ACC112 (cell line): ENCODE data around the gene ADAMTS19.

Experiments
- H2AFZ ChIP-seq: fragments of 200-600 bp; sonication (generic); one replicate; pipeline ENCODE4 v1.6.0; 2017; ENCODE audit warnings: antibody characterized with exemption, low read length; ENCODE audit not compliant: unreplicated experiment
- H3K27ac ChIP-seq: fragments of 200-600 bp; sonication (generic); 2 replicates; pipeline ENCODE4 v1.5.1; 2014; ENCODE audit warnings: low read depth, mild to moderate bottlenecking, antibody characterized with exemption, low read length, moderate library complexity
- H3K27me3 ChIP-seq: fragments of 200-600 bp; sonication (generic); 2 replicates; pipeline ENCODE4 v1.6.1; 2014; ENCODE audit warnings: mild to moderate bottlenecking, antibody characterized with exemption, low read length, moderate library complexity, mixed read lengths; ENCODE audit not compliant: insufficient read depth
- H3K36me3 ChIP-seq: fragments of 200-600 bp; sonication (generic); 2 replicates; pipeline ENCODE4 v1.6.1; 2016; ENCODE audit warnings: mild to moderate bottlenecking, antibody characterized with exemption, low read length, moderate library complexity, mixed read lengths; ENCODE audit not compliant: insufficient read depth
- H3K4me1 ChIP-seq: fragments of 200-600 bp; sonication (generic); one replicate; pipeline ENCODE4 v1.6.1; 2016; ENCODE audit warnings: low read length, mixed read lengths; ENCODE audit not compliant: insufficient read depth, unreplicated experiment, control insufficient read depth
- H3K4me3 ChIP-seq: fragments of 200-600 bp; sonication (generic); 2 replicates; pipeline ENCODE4 v1.5.1; 2014; ENCODE audit warnings: mild to moderate bottlenecking, low read depth, low read length
- H3K79me2 ChIP-seq: fragments of 200-600 bp; sonication (generic); one replicate; pipeline ENCODE4 v1.6.0; 2016; ENCODE audit warnings: low read length; ENCODE audit not compliant: control insufficient read depth, unreplicated experiment, insufficient read depth

ADAMTS19 gene

DNA sequence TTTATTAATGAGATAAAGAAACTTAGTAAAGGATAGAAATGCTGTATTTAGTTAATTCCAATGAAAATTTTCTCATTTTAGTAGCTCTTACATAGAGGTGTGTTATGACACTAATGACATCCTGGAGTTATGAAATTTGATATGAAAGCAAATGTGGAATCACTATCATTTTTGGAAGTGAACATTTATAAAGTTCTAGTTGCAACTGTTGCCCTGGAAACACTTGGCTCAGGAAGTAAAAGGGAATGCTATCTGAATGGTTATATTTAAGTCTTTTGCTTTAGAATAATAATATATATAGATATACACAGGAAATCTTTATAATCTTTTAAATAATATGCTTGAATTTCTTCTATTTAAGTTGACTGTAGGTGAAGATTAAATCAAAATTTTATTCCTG lies 16.7 kb downstream of the ADAMTS19 start:
- Histone ChIP-seq H3K4me3 (no peak overlapping the region), H2AFZ (no peak overlapping the region), H3K27ac (no peak overlapping the region), H3K4me1 (no peaks in the 10 kb centered on the region), H3K27me3 (no peaks in the 10 kb centered on the region), H3K79me2 (no peaks in the 10 kb centered on the region), H3K36me3 (no peaks in the 10 kb centered on the region)

DNA sequence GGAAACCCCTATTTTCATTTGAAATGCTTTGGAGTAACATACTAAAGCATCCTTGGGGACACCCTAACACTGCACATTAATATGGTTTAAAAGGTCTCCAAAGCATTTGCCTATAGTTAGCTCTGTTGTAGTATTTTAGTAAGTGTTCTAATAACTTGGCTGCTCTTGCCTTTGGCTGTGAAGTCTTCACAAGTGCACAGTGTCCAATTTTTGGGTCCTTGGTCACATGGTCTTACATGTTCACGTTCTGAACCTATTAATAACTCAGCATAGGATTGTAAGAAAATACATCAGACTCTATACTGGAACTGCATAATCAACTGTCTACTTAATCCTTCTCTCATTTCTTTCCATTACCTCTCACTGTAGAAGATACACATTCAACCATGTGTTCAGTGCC lies 17.4 kb downstream of the ADAMTS19 start:
- no peaks in the 10 kb centered on the region for H3K79me2 ChIP-seq
- no peak overlapping the region for H3K4me3 ChIP-seq
- no peaks in the 10 kb centered on the region for H3K36me3 ChIP-seq
- H3K27ac ChIP-seq = no peak overlapping the region
- H3K27me3 ChIP-seq = no peaks in the 10 kb centered on the region
- no peaks in the 10 kb centered on the region for H3K4me1 ChIP-seq
- H2AFZ ChIP-seq = no peak overlapping the region

DNA sequence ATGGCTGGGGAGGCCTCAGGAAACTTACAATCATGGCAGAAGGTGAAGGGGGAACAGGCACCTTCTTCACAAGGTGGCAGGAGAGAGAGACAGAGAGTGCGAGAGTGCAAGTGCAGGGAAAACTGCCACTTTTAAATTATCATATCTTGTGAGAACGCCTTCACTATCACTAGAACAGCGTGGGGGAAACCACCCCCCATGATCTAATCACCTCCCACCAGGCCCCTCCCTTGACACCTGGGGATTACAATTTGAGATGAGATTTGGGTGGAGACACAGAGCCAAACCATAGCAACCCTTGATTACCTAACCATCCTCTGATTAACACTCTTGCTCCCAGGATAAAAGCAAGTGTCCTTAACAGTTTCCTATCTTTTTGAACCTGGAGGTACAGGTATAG lies 21.1 kb downstream of the ADAMTS19 start:
- Histone ChIP-seq H3K27me3 (no peaks in the 10 kb centered on the region), H3K79me2 (no peaks in the 10 kb centered on the region), H3K4me3 (no peak overlapping the region), H3K27ac (no peak overlapping the region), H3K36me3 (no peaks in the 10 kb centered on the region), H3K4me1 (no peaks in the 10 kb centered on the region), H2AFZ (no peak overlapping the region)

DNA sequence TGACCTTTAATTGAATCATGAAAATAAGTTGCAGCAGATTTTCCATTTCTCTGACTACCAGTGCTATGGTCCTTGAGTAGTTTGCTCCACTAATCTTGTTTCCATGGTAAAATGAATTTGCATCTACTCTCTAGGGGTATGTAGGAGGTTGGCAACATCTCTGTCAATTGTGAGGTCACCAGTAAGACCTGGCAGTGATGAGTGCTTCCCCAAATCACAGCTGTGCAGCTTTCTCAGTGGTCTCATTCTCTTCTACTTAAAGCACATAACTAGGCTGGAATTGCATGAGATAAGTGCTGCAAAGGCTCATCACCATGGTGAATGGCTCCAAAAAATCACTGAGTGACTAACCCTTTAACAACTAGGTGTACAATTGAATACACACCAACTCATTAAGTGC lies 36.3 kb downstream of the ADAMTS19 start:
- no peaks in the 10 kb centered on the region for H3K79me2 ChIP-seq

DNA sequence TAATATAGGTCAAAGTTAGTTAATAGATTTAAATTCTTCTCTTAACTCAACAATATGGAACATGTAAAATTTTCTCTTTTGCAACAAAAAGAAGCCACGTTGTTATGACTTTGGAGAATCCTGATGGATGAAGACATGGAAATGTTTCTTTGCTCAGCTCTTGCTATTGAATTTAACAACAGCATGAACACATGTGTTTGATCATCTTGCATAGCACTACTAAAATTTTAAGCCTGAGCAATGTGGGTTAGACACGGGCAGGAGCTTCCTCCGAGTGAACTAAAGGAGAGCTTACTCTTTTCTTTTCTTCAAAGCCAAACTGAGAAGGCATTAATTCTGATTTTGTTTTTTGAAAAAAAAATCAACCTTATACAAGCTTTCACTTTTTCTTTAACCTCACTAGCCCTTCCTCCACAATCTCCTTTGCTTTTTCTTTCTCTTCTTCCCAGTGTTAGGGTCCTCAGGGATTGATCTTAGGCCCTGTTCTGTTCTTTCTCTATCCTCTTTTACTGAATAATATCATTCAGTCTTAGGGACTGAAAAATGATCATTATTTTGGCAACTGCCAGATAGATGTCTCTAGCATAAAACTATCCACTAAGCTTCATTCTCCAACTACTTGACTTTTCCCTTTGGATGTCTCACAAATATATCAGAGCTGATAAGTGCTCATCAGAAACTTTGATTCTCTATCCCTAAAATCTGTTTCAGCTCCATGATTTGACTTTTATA lies 36.9 kb downstream of the ADAMTS19 start:
- Histone ChIP-seq H3K27ac (no peak overlapping the region), H3K36me3 (no peaks in the 10 kb centered on the region), H3K27me3 (no peaks in the 10 kb centered on the region), H3K4me1 (no peaks in the 10 kb centered on the region), H2AFZ (no peak overlapping the region), H3K4me3 (no peak overlapping the region), H3K79me2 (no peaks in the 10 kb centered on the region)

More for the DNA sequence above, 36.3 kb downstream of the ADAMTS19 start:
- no peak overlapping the region for H3K4me3 ChIP-seq
- no peaks in the 10 kb centered on the region for H3K4me1 ChIP-seq
- no peaks in the 10 kb centered on the region for H3K36me3 ChIP-seq
- no peak overlapping the region for H2AFZ ChIP-seq
- H3K27ac ChIP-seq = no peak overlapping the region
- H3K27me3 ChIP-seq = no peaks in the 10 kb centered on the region

DNA sequence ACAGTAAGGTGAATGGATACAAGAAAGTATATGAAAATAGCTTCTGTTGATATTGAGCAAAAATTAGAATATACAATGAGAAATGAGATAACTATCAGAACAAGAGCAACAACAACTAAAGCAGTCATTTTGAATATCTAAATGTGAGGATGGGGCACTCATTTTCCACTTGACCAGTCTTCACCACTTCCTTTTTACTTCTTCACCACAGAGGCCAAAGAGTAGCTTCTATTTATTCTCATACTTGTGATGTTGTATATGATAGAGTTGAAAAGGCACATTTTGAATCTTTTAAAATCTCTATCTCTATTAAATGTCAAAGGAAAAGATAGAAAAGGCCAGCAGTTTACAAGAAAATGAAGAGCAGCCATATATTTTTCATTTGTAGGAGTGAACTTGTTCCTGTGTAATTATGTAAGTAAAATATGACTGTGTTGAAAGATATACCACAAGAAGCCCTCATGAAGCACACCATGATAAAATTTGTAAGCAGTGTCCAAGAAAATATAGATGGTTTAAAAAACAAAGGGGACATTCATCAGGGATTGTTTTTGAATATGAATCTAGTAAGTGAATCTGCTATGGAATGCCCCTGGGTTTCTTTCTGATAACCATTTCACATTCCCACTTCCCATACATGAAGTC lies 39.2 kb downstream of the ADAMTS19 start:
- no peak overlapping the region for H2AFZ ChIP-seq
- no peaks in the 10 kb centered on the region for H3K4me1 ChIP-seq

DNA sequence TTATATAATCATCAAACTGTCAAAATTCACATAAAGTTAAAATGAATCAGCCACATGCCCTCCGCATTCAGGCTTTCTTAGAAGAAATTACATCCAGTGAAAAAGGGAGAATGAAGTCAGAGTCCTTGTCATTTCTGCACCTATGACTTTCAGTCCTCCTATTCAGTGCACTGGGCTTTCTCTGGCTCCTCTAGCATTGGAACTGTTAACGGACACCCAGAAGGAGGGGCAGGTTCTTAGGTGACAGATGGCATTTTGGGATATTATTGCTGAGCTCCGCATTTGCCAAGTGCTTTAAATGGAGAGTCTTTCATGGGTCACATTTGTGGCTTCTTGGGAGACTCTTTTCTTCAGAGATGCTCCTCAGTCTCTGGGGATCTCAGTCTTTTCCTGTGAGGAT lies 40.0 kb downstream of the ADAMTS19 start:
- Histone ChIP-seq H3K4me3 (no peak overlapping the region), H3K27me3 (no peaks in the 10 kb centered on the region), H3K79me2 (no peaks in the 10 kb centered on the region), H3K27ac (no peak overlapping the region), H3K36me3 (no peaks in the 10 kb centered on the region), H2AFZ (no peak overlapping the region), H3K4me1 (no peaks in the 10 kb centered on the region)

More for the DNA sequence above, 39.2 kb downstream of the ADAMTS19 start:
- no peak overlapping the region for H3K4me3 ChIP-seq
- no peak overlapping the region for H3K27ac ChIP-seq
- no peaks in the 10 kb centered on the region for H3K27me3 ChIP-seq
- no peaks in the 10 kb centered on the region for H3K79me2 ChIP-seq
- H3K36me3 ChIP-seq = no peaks in the 10 kb centered on the region

DNA sequence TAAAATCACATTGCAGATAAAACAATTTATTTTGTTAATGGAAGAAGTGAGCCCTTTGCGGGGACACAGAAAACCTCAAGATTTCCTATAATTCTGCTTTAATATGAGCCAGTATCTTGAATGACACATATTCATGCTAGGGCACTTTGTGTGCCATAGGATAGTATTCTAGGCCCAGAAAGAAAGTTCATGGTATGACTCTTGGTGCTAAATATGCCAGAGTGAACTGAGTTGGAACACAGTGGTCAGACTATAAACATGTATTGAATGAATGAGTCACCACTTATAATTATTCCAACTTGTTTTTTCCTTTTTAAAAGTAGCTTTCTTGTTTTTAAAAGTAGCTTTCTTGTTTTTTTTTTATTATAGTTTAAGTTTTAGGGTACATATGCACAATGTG lies 46.0 kb downstream of the ADAMTS19 start:
- Histone ChIP-seq H3K4me3 (no peak overlapping the region), H3K27ac (no peak overlapping the region), H3K4me1 (peaks cover 4% of the 10 kb centered on the region), H2AFZ (no peak overlapping the region), H3K79me2 (no peaks in the 10 kb centered on the region), H3K27me3 (no peaks in the 10 kb centered on the region), H3K36me3 (no peaks in the 10 kb centered on the region)

DNA sequence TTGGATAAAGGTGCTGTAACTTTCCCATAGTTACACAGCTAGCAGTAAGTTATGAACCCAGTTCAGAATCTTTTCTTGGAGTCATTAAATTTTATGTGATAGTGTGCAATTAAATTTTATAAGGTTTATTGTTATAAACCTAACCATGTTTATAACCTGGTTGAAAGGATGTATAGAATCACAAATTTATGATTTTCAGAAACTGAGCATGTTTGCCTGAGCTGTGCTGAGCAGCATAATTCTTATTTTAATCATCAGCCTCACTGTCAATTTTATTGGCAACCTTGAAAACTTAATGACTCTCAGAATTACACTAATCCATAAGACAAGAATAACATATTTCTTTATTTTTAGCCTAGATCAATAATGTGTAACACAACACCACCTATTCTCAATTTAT lies 46.9 kb downstream of the ADAMTS19 start:
- H3K27me3 ChIP-seq = no peaks in the 10 kb centered on the region
- H3K4me1 ChIP-seq = peaks cover 4% of the 10 kb centered on the region
- H3K36me3 ChIP-seq = no peaks in the 10 kb centered on the region
- no peak overlapping the region for H3K4me3 ChIP-seq
- no peak overlapping the region for H3K27ac ChIP-seq
- no peak overlapping the region for H2AFZ ChIP-seq
- no peaks in the 10 kb centered on the region for H3K79me2 ChIP-seq

DNA sequence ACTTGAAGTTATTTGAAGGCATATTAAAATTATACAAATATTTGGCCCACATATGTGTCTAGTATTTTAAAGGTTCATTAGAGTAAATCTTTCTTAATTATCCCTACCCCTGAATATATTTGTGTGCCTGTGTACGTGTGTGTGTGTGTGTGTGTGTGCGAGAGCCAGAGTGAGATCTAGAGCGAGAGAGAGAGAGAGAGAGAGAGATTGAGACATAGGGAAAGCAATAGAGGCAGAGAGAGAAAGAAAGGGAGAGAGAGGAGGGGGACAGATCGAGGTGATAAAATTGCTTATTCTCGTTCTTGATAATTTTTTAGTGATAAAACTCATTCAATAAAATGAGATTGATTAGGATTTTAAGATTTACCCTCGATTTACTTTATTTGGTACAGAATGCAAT lies 47.4 kb downstream of the ADAMTS19 start:
- no peaks in the 10 kb centered on the region for H3K36me3 ChIP-seq
- H3K4me3 ChIP-seq = no peak overlapping the region
- no peaks in the 10 kb centered on the region for H3K27me3 ChIP-seq
- H3K79me2 ChIP-seq = no peaks in the 10 kb centered on the region
- no peak overlapping the region for H3K27ac ChIP-seq
- H2AFZ ChIP-seq = no peak overlapping the region
- H3K4me1 ChIP-seq = peaks cover 4% of the 10 kb centered on the region

DNA sequence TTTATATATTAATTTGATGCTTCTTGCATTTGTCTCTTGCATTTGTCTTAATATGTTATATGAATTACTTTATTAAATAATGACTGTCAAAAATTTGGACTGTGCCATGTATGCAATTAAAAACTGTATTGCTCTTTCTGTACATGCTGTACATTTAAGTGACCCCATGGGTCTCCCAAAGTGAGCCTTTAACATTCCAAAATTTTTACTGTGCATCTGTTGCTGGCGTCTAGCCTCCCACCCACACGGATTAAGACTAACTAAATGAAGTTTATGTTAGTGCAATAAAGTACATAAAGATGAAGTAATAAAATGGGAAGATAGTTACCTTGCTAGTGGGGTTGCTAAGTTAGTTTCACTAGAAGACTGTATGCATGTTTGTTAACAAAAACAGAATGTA lies 48.5 kb downstream of the ADAMTS19 start:
- no peak overlapping the region for H3K27ac ChIP-seq
- no peak overlapping the region for H3K4me3 ChIP-seq
- no peaks in the 10 kb centered on the region for H3K79me2 ChIP-seq
- no peak overlapping the region for H2AFZ ChIP-seq
- H3K27me3 ChIP-seq = no peaks in the 10 kb centered on the region
- no peaks in the 10 kb centered on the region for H3K36me3 ChIP-seq
- H3K4me1 ChIP-seq = peaks cover 4% of the 10 kb centered on the region
